ENCODE results near the gene FNIP2. TPM values are rescaled to one million over a fixed set of nuclear protein-coding genes. Genes with fewer than 3 reads are reported as not detected.
"Not testable (repeated sequence)": the region's sequence is repeated elsewhere in the genome, so short reads cannot be mapped to it uniquely, and the experiment has no call there.

Gene FNIP2
- polyA plus RNA-seq, 3 donors, result 7.3 to 23.7 (median 9.6) TPM

DNA sequence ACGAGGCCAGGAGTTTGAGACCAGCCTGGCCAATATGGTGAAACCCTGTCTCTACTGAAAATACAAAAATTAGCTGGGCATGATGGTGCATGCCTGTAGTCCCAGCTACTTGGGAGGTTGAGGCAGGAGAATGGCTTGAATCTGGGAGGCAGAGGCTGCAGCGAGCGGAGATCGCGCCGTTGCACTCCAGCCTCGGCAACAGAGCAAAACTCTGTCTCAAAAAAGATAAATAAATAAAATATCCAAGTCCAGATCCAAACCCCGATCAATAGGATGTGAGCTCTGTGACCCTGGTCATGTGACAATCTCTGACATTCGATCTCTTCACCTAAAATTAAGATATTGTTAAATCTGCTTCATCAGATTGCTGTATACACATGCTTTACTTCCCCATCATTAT is 187.5 kb downstream of the FNIP2 start:
- WGBS, 3 donors, result 84 to 97% (median 95%) methylated on average over 9 of the region's 9 CpGs
- H3K27ac ChIP-seq (ENCODE audit: low read depth, low read length), result not testable (repeated sequence)

DNA sequence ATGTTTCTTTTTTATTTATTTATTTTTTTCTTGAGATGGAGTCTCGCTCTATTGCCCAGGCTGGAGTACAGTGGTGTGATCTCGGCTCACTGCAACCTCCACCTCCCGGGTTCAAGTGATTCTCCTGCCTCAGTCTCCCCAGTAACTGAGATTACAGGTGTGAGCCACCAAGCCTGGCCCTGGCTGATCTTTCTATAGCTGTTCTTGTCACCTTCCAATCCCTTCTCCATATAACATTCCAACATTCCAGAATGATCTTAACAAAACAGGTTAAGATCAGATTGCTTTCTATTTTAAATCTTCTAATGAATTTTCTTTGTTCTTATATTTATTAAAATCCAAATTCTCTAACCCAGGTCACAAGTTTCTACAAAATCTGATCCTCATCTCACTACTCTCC is 188.1 kb downstream of the FNIP2 start:
- not testable (repeated sequence) for H3K27ac ChIP-seq (ENCODE audit: low read depth, low read length)
- WGBS, 3 donors, result 95 to 100% (median 96%) methylated on average over 3 of the region's 3 CpGs

Other genes with a start within 250 kb of the FNIP2 start
- under 1 TPM in 2 of 3 donors, not detected in 1; 0.07 TPM for gene RXFP1, start 247.1 kb upstream of the FNIP2 start, polyA plus RNA-seq
- 1 to 10 TPM; 1.5 to 4.4 (median 1.5) TPM for gene C4orf46, start 97.1 kb upstream of the FNIP2 start, polyA plus RNA-seq
- 10 to 100 TPM; 17.0 to 51.7 (median 31.3) TPM for gene ETFDH, start 96.7 kb upstream of the FNIP2 start, polyA plus RNA-seq
- 10 to 100 TPM; 16.1 to 30.8 (median 18.3) TPM for gene PPID, start 45.6 kb upstream of the FNIP2 start, polyA plus RNA-seq

All from adipose tissue (tissue), 3 donors.